Measurements from ENCODE around the gene PRAMEF12. TPM values are rescaled to one million over a fixed set of nuclear protein-coding genes. Genes with fewer than 3 reads are reported as not detected.

Gene PRAMEF12
- total RNA-seq, 4 donors from 2014 or later, result not detected

DNA sequence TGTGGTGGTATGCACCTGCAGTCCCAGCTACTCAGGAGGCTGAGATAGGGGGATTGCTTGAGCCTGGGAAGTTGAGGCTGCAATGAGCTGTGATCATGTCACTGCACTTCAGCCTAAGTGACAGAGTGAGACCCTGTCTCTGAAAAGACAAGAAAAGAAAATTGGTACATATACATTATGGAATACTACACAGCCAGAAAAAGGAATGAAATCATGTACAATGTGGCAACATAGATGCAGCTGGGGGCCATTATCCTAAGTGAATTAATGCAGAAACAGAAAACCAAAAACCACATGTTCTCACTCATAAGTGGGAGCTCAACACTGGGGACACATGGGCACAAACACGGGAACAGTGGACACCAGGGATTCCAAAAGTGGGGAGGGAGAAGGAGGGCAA is 34.6 kb upstream of the PRAMEF12 start:
- intact Hi-C loops (cut with DNase I), result no loop called here
- WGBS, result 100% methylated on average over 1 of the region's 1 CpG

DNA sequence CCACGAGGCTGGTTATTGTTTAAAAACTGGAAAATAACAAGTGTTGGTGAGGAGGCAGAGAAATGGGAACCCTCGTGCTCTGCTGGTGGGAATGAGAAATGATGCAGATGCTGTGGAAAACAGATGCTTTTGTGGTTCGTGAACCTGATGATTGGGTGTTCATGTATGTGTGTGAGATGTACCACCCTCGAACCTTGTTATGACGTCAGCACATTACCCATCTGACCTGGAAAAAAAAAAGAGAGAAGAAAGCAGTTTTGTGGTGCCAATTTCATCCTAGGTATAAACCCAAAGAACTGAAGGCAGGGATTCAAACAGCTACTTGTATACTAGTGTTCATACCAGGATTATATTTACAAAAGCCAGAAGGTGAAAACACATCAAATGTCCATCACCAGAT is 33.9 kb upstream of the PRAMEF12 start:
- TF ChIP-seq, protein P1, sequence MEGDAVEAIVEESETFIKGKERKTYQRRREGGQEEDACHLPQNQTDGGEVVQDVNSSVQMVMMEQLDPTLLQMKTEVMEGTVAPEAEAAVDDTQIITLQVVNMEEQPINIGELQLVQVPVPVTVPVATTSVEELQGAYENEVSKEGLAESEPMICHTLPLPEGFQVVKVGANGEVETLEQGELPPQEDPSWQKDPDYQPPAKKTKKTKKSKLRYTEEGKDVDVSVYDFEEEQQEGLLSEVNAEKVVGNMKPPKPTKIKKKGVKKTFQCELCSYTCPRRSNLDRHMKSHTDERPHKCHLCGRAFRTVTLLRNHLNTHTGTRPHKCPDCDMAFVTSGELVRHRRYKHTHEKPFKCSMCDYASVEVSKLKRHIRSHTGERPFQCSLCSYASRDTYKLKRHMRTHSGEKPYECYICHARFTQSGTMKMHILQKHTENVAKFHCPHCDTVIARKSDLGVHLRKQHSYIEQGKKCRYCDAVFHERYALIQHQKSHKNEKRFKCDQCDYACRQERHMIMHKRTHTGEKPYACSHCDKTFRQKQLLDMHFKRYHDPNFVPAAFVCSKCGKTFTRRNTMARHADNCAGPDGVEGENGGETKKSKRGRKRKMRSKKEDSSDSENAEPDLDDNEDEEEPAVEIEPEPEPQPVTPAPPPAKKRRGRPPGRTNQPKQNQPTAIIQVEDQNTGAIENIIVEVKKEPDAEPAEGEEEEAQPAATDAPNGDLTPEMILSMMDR (IDR thresholded peaks at IDR 0.05), result no peak
- TF ChIP-seq EP300 (IDR thresholded peaks at IDR 0.05) (no peak), POLR2A (IDR thresholded peaks at IDR 0.05; ENCODE audit: low read depth) (no peak)
- Histone ChIP-seq H3K4me1 (no peaks in the 10 kb centered on the region), H3K27ac (replicated peaks in 1 of 4) (no peak overlapping the region), H3K27me3 (peaks cover 0 to 19% (median 0%) of the 10 kb centered on the region in 4 donors), H3K9me3 (peaks cover 0 to 14% (median 8%) of the 10 kb centered on the region in 4 donors), H3K36me3 (no peaks in the 10 kb centered on the region), H3K4me3 (no peak overlapping the region)
- DNase-seq (ENCODE audit: extremely low spot score), result peak; percentile 34
- 72% methylated on average over 5 of the region's 5 CpGs for WGBS
- intact Hi-C loops (cut with DNase I), result no loop called here

More for the DNA sequence above, 34.6 kb upstream of the PRAMEF12 start:
- no peaks in the 10 kb centered on the region for H3K4me1 ChIP-seq
- H3K36me3 ChIP-seq, result no peaks in the 10 kb centered on the region
- no peak overlapping the region for H3K27ac ChIP-seq (replicated peaks in 1 of 4)
- H3K9me3 ChIP-seq, result peaks cover 0 to 14% (median 8%) of the 10 kb centered on the region in 4 donors
- no peak for TF ChIP-seq POLR2A (IDR thresholded peaks at IDR 0.05; ENCODE audit: low read depth)
- TF ChIP-seq EP300 (IDR thresholded peaks at IDR 0.05), result no peak
- TF ChIP-seq POLR2AphosphoS5 (IDR thresholded peaks at IDR 0.05), result no peak
- TF ChIP-seq, protein P1 (IDR thresholded peaks at IDR 0.05), result no peak
- DNase-seq (ENCODE audit: extremely low spot score), result peak; percentile 31
- H3K4me3 ChIP-seq, result no peak overlapping the region
- H3K27me3 ChIP-seq, result peaks cover 0 to 20% (median 0%) of the 10 kb centered on the region in 4 donors

GRCh38 chr1:12741946-12742345 is 31.6 kb upstream of the PRAMEF12 start:
- DNase-seq (ENCODE audit: extremely low spot score), result peak; percentile 50
- no peaks in the 10 kb centered on the region for H3K36me3 ChIP-seq
- H3K9me3 ChIP-seq, result peaks cover 0 to under 1% (median under 1%) of the 10 kb centered on the region in 4 donors
- TF ChIP-seq POLR2AphosphoS5 (IDR thresholded peaks at IDR 0.05) (no peak), EP300 (IDR thresholded peaks at IDR 0.05) (no peak), POLR2A (IDR thresholded peaks at IDR 0.05; ENCODE audit: low read depth) (no peak)
- TF ChIP-seq, protein P1 (IDR thresholded peaks at IDR 0.05), result no peak
- H3K27me3 ChIP-seq, result peaks cover 0 to 4% (median 0%) of the 10 kb centered on the region in 4 donors
- 69% methylated on average over 3 of the region's 3 CpGs for WGBS
- H3K4me3 ChIP-seq, result no peak overlapping the region
- H3K4me1 ChIP-seq, result peaks cover 0 to 6% (median 0%) of the 10 kb centered on the region in 4 donors
- H3K27ac ChIP-seq (replicated peaks in 1 of 4), result no peak overlapping the region
- intact Hi-C loops (cut with DNase I), result no loop called here

GRCh38 chr1:12745126-12745991 is 28.2 kb upstream of the PRAMEF12 start:
- H3K4me3 ChIP-seq, result no peak overlapping the region
- H3K36me3 ChIP-seq, result no peaks in the 10 kb centered on the region
- H3K27me3 ChIP-seq, result peaks cover 0 to 3% (median 0%) of the 10 kb centered on the region in 4 donors
- intact Hi-C loops (cut with DNase I), result no loop called here
- DNase-seq (ENCODE audit: extremely low spot score), result peak; percentile 21
- peaks cover 0 to 20% (median 12%) of the 10 kb centered on the region in 4 donors for H3K9me3 ChIP-seq
- peaks cover 0 to 6% (median 0%) of the 10 kb centered on the region in 4 donors for H3K4me1 ChIP-seq
- no peak for TF ChIP-seq EP300 (IDR thresholded peaks at IDR 0.05)
- no peak for TF ChIP-seq POLR2AphosphoS5 (IDR thresholded peaks at IDR 0.05)
- TF ChIP-seq, protein P1 (IDR thresholded peaks at IDR 0.05), result no peak
- TF ChIP-seq POLR2A (IDR thresholded peaks at IDR 0.05; ENCODE audit: low read depth), result no peak
- 68% methylated on average over 3 of the region's 3 CpGs for WGBS
- no peak overlapping the region for H3K27ac ChIP-seq (replicated peaks in 1 of 4)
